ENCODE data around the gene CTDP1.

DNA sequence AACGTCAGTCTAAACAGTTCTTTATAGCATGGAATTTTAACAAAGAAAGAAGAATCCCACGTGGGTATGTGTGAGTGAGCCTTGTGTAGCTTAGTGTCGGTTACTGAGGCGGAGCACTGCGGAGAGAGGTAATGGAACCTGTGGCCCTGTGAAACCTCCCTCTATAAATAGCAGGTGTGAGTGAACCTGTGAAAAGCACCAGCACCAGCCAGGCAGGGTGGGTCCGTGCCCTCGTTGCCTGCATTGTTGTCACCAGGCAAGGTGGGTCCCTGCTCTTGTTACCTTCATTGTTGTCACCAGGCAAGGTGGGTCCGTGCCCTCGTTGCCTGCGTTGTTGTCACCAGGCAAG lies 4.7 kb downstream of the CTDP1 start:
- no peak for TF ChIP-seq POLR2A (IDR thresholded peaks at IDR 0.05)
- TF ChIP-seq CTCF (IDR thresholded peaks at IDR 0.05): no peak
- TF ChIP-seq EP300 (IDR thresholded peaks at IDR 0.05): no peak

All from tibial nerve (tissue), 4 donors.